Kidney capillary endothelial cell (primary cell): ENCODE measurements around the gene ATP6V0E1.

Experiments
- DNase-seq: peaks from one replicate; pipeline ENCODE4 v3.0.0-alpha.2; 2018; ENCODE audit warnings: low spot score

Gene ATP6V0E1

GRCh38 chr5:172983542-172984243 lies at the start of gene ATP6V0E1:
Gene ATP6V0E1, plus strand, starts transcription at chr5:172983771. Its CDS starts 90 bp downstream, at chr5:172983861.
- DNase-seq: peak; percentile 92

DNA sequence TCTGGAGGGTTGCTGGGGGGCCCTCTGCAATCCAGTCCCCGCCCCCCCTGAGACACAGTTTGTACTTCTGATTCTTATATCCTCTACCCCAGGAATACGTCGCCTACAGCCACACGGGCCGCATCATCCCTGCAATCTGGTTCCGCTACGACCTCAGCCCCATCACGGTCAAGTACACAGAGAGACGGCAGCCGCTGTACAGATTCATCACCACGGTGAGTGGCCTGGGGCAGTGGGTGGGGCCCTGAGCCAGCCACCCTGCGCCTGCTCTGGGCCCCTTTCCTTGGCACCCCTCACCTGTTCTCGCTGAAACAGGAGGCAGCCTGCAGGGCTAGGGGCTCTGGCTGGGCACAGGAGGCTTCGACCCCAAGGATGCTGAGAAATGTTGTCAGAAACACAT lies 48.5 kb upstream of the ATP6V0E1 start:
- no peak for DNase-seq

DNA sequence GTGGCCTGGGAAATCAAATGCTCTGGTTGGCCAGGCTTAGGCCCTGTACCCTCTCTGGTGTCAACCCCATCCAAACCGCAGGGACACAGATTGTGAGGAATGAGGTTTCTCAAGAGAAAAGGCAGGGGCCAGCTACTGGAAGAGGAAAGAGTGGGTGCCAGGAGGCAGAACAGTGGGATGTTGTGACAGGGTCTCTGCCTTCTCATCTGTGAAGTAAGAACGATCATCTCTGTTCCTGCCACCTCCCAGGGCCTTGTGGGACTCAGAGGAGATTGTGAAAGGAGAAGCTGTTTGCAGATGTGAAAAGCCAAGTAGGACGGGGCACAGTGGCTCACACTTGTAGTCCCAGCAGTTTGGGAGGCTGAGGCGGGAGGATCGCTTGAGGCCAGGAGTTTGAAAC lies 47.2 kb upstream of the ATP6V0E1 start:
- no peak for DNase-seq

DNA sequence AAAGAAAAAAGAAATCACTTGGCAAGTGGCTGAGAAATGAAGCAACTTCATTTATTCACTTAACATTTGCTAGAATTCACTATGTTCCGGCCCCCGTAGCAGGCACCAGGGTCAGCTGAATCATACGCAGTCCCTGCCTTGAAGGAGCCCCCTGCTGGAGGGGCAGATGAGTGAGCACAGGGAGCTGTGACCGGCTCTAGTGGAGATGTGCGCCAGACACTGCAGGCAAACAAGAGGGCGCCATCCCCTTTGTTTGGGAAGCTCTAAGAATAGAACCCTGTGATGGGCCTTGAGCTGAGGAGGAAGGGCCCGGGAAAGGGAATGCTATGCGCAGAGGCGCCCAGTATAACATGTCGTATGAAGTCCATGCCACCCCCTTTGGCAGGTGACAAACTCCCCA lies 44.5 kb upstream of the ATP6V0E1 start:
- no peak for DNase-seq

DNA sequence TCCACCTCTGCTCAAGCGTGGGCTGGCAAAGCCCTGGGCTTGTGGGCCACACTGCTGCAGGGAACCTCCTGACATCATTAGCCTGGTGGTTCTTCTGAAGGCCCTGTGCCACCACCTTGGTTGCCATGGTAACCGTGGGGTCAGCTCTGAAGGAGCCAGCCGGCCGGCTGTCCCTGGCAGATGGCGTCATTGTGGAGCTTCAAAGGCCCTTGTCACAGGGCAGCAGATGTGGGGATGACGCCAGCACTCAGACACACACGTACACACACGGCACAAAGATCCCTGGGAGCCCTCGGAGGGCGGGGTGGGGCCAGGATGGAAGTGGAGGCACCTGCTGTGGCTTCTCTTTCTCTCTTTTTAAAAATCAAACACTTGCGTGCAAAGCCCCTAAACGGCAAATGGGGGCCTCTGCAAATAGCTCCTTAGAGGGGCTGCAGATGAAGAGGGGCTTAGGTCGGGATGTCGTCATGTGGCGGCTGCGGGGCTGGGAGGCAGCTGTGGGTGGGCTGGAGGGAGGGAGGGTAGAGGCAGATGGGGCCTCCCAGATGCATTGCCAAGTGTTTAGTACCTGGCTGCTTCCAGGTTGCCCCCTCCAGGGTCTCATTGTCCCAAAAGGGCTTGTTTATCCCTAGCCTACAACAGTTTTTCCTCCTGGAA lies 43.8 kb upstream of the ATP6V0E1 start:
- no peak for DNase-seq

GRCh38 chr5:172940268-172941066 lies 43.1 kb upstream of the ATP6V0E1 start:
- DNase-seq: no peak

- no peak for DNase-seq
These were observed 42.5 kb upstream of the ATP6V0E1 start for GRCh38 chr5:172941067-172941516.

GRCh38 chr5:172942556-172942955 lies 41.0 kb upstream of the ATP6V0E1 start:
- DNase-seq: no peak

GRCh38 chr5:172943283-172943841 lies 40.2 kb upstream of the ATP6V0E1 start:
- peak; percentile 99 for DNase-seq

GRCh38 chr5:172943906-172944305 lies 39.7 kb upstream of the ATP6V0E1 start:
- DNase-seq: peak; percentile 79

- no peak for DNase-seq
These were observed 38.8 kb upstream of the ATP6V0E1 start for GRCh38 chr5:172944741-172945140.

- no peak for DNase-seq
These were observed 38.4 kb upstream of the ATP6V0E1 start for GRCh38 chr5:172945151-172945550.

GRCh38 chr5:172946146-172946545 lies 37.4 kb upstream of the ATP6V0E1 start:
- DNase-seq: no peak

DNA sequence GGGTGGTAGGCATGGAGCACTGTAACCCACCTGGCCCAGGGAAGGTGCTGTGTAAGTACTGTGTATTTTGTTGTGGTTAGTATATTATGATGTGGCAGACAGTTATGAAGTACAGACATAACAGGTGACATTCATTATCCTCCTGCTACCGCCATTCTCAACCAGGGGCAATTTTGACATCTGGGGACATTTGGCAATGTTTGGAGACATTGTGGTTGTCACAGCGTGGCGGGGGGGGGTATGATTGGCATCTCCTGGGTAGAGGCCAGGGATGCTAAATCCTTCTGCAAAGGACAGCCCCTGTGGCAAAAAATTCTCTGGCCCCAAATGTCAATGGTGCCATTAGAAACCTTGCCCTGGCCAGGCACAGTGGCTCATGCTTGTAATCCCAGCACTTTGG lies 34.1 kb upstream of the ATP6V0E1 start:
- no peak for DNase-seq

DNA sequence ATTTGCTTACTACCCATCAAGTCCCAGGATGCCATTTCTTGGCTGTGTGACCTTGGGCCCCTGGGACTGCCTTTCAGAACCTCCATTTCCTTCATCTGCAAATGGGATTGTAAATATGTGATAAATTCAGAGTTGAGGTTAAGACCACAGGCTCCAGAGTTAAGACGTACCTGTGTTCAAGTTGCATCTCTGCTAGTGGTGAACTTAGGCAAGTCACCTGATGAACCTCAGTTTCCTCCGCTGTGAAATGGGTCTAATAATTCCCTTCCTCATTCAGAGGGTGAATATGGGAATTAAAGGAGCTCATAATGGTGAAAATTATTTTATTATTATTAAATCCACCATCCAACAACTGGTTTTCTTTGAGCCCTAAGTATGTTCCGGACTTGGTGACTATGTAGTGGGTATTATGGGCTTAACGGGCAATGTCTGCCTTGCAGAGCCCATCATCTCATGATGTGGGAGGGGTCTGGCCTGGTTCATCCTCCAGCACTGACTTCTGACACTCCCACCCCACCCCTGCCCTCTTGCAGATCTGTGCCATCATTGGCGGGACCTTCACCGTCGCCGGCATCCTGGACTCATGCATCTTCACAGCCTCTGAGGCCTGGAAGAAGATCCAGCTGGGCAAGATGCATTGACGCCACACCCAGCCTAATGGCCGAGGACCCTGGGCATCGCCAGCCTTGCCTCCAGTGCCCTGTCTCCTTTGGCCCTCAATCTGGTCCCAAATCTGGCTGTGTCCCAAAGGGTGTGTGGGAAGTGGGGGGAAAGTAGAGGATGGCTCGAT lies 33.2 kb upstream of the ATP6V0E1 start:
- DNase-seq: no peak

GRCh38 chr5:172951371-172952033 lies 32.1 kb upstream of the ATP6V0E1 start:
- no peak for DNase-seq

DNA sequence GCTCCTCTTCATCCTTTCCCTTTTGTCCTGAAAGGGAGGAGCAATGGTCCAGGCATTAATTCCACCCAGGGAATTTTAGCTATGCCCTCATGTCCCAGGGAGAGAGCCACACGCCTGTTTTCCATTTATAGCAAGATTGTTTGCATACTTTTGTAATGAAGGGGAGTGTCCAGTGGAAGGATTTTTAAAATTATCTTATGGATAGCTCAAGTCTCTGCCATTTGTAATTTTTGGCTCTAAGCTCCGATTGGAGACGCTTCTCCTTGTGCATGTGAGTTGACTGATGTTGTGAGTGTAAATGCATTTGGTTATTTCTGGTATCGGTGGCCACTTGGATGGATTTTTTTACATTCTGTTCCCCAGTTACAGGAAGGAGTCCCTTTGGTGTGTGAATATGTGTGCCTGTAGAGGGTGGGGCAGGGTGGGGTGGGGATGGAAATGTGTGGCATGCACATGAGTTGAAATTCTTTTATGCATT lies 31.5 kb upstream of the ATP6V0E1 start:
- DNase-seq: no peak

DNA sequence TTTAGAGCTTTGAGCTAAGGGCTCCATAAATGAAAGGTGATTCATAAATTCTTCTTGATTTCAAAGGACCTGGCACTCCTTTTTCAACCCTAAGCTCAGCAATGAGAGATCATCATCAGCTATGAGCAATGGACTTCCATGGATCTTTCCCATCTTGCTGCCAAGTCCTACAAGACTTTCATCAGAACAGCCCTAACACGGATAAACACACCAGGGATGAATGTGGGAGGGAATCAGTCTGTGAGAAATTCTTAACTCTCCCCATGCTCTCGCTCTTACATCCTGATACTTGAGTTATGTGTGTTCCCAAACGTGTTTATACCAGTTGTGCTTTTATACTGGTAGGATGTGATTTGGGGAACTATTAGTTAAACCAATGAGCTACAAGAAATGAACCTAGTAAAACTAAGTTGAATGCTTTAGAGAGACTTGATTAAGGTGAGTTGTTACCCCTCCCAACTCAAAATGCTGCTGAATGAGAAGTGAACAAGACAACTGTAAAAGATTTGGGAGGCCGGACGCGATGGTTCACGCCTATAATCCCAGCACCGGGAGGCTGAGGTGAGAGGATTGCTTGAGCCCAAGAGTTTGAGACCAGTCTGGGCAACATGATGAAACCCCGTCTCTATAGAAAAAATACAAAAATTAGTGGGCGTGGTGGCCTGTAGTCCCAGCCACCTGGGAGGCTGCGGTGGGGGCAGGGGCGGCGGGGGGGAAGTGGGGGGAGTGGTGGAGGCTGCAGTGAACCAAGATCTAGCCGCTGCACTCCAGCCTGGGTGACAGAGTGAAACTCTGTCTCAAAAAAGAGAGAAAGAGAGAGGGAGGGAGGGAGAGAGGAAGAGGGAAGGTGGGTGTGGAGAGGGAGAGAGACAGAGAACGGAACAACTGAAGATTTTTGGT lies 29.5 kb upstream of the ATP6V0E1 start:
- DNase-seq: no peak

DNA sequence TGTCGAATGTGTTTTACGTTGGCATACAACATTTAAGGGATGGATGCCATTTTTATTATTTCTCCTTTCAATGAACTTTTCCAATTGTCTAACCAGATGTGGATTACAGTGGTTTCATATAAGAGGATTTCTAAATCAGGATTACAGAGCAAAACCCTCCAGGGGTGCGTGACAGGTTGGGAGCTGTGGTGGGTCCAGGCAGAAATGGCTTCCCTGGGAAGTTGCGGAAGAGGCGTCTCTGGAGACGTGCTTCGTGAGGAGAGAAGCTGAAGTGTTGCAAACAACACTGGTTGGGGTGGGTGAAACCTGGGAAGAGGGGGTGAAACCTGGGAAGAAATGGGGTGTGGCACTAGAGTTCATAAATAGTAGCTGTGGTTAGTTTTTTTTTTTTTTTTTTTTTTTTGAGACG lies 28.8 kb upstream of the ATP6V0E1 start:
- DNase-seq: no peak

DNA sequence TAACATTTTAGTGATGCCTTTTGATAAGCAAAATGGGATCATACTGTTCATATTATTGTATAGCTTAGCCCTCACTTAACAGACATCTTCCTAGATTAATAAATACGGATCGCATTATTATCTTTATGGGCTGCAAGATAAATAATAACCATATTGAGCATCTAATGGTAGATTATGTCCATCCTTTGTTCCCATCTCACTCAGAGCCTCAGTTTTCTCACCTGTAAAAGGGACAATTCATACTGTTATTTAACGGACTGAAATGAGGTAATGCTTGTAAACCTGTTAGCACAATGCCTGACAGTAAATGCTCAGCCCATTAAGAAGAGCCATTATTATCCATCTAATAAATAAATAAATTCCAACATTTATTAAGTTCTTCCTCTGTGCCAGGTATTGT lies 27.3 kb upstream of the ATP6V0E1 start:
- DNase-seq: no peak
